ENCODE data around the gene CRMP1.

Gene CRMP1

GRCh38 chr4:5790546-5790857 is 102.4 kb downstream of the CRMP1 start:
- DNase-seq = no peak

GRCh38 chr4:5789141-5789540 is 103.7 kb downstream of the CRMP1 start:
- no peak for DNase-seq

GRCh38 chr4:5788144-5788543 is 104.7 kb downstream of the CRMP1 start:
- no peak for DNase-seq

GRCh38 chr4:5787311-5787710 is 105.6 kb downstream of the CRMP1 start:
- no peak for DNase-seq

- no peak for DNase-seq
Observed at GRCh38 chr4:5785806-5786680, 106.8 kb downstream of the CRMP1 start.

- DNase-seq = no peak
Observed at GRCh38 chr4:5784960-5785611, 107.8 kb downstream of the CRMP1 start.

- no peak for DNase-seq
Observed at GRCh38 chr4:5784021-5784420, 108.9 kb downstream of the CRMP1 start.

GRCh38 chr4:5783486-5783885 is 109.4 kb downstream of the CRMP1 start:
- no peak for DNase-seq

- DNase-seq = no peak
Observed at GRCh38 chr4:5782829-5783476, 109.9 kb downstream of the CRMP1 start.

GRCh38 chr4:5781691-5782090 is 111.2 kb downstream of the CRMP1 start:
- DNase-seq = no peak

- no peak for DNase-seq
Observed at GRCh38 chr4:5780831-5781480, 111.9 kb downstream of the CRMP1 start.

- DNase-seq = no peak
Observed at GRCh38 chr4:5776510-5776909, 116.4 kb downstream of the CRMP1 start.

GRCh38 chr4:5774416-5775036 is 118.4 kb downstream of the CRMP1 start:
- DNase-seq = no peak

GRCh38 chr4:5773271-5773555 is 119.7 kb downstream of the CRMP1 start:
- DNase-seq = no peak

GRCh38 chr4:5772528-5773270 is 120.2 kb downstream of the CRMP1 start:
- DNase-seq = no peak
